ENCODE results near the gene ZFPL1.

The ZFPL1 gene

GRCh38 chr11:65060913-65061408, 23.1 kb upstream of the ZFPL1 start:
- peak; percentile 99 for DNase-seq

- DNase-seq: no peak
These were observed 20.5 kb upstream of the ZFPL1 start for GRCh38 chr11:65063532-65063931.

GRCh38 chr11:65064847-65065240, 19.2 kb upstream of the ZFPL1 start:
- no peak for DNase-seq

GRCh38 chr11:65065851-65066250, 18.2 kb upstream of the ZFPL1 start:
- no peak for DNase-seq

GRCh38 chr11:65066315-65066714, 17.7 kb upstream of the ZFPL1 start:
- DNase-seq: no peak

- DNase-seq: no peak
These were observed 17.2 kb upstream of the ZFPL1 start for GRCh38 chr11:65066805-65067291.

GRCh38 chr11:65067446-65067845, 16.6 kb upstream of the ZFPL1 start:
- no peak for DNase-seq

GRCh38 chr11:65069217-65069616, 14.8 kb upstream of the ZFPL1 start:
- DNase-seq: no peak

- DNase-seq: no peak
These were observed 12.0 kb upstream of the ZFPL1 start for GRCh38 chr11:65071907-65072630.

GRCh38 chr11:65072631-65072966, 11.4 kb upstream of the ZFPL1 start:
- no peak for DNase-seq

GRCh38 chr11:65077451-65077850, 6.6 kb upstream of the ZFPL1 start:
- no peak for DNase-seq

- DNase-seq: no peak
These were observed 5.9 kb upstream of the ZFPL1 start for GRCh38 chr11:65078151-65078550.

GRCh38 chr11:65078786-65079342, 5.2 kb upstream of the ZFPL1 start:
- DNase-seq: no peak

GRCh38 chr11:65083134-65083833, 738 bp upstream of the ZFPL1 start:
- no peak for DNase-seq

GRCh38 chr11:65084598-65085375, 765 bp downstream of the ZFPL1 start:
- no peak for DNase-seq

GRCh38 chr11:65085446-65085845, 1.4 kb downstream of the ZFPL1 start:
- DNase-seq: no peak

- DNase-seq: no peak
These were observed 2.8 kb downstream of the ZFPL1 start for GRCh38 chr11:65086809-65087208.

- DNase-seq: no peak
These were observed 3.2 kb downstream of the ZFPL1 start for GRCh38 chr11:65087216-65087615.

- DNase-seq: no peak
These were observed 3.8 kb downstream of the ZFPL1 start for GRCh38 chr11:65087827-65088226.

GRCh38 chr11:65089621-65090020, 5.6 kb downstream of the ZFPL1 start:
- DNase-seq: no peak

- no peak for DNase-seq
These were observed 6.6 kb downstream of the ZFPL1 start for GRCh38 chr11:65090628-65091027.

GRCh38 chr11:65095427-65095826, 11.4 kb downstream of the ZFPL1 start:
- no peak for DNase-seq

Measured in GOT3 (cell line).